Neural crest cell (in vitro differentiated cells): ENCODE measurements around the gene DEAF1. TPM values are rescaled to one million over a fixed set of nuclear protein-coding genes. Genes with fewer than 3 reads are reported as not detected.
A peak's percentile ranks its signal among the peaks of the same experiment; 100 is the strongest.

Source experiments
- DNase-seq: peaks from one replicate; pipeline ENCODE4 v3.0.0; 2021; ENCODE audit warnings: low read depth, mixed read lengths, low spot score
- H3K27ac Mint-ChIP-seq: one replicate; pipeline ENCODE4 v1.8.0; 2021; ENCODE audit warnings: mild to moderate bottlenecking, mixed read lengths; ENCODE audit not compliant: unreplicated experiment
- H3K27me3 Mint-ChIP-seq: 2 replicates; pipeline ENCODE4 v1.8.0; 2021; ENCODE audit warnings: low read depth, mild to moderate bottlenecking, mixed read lengths
- H3K36me3 Mint-ChIP-seq: 2 replicates; pipeline ENCODE4 v1.8.0; 2021; ENCODE audit warnings: low read depth, mild to moderate bottlenecking, mixed read lengths
- H3K4me1 Mint-ChIP-seq: 2 replicates; pipeline ENCODE4 v1.8.0; 2021; ENCODE audit warnings: mixed read lengths
- H3K4me3 Mint-ChIP-seq: one replicate; pipeline ENCODE4 v1.8.0; 2021; ENCODE audit warnings: mild to moderate bottlenecking, mixed read lengths
- H3K9me3 Mint-ChIP-seq: 2 replicates; pipeline ENCODE4 v1.8.0; 2021; ENCODE audit warnings: mixed read lengths
- CTCF ChIP-seq: fragments of 200-600 bp; sonication (generic); conservative IDR thresholded peaks from 2 replicates; pipeline ENCODE4 v1.5.0; 2021; ENCODE audit warnings: antibody characterized with exemption, mild to moderate bottlenecking
- total RNA-seq: library from RNA; stranded (reverse); gene quantifications from 2 replicates; pipeline ENCODE4 v1.2.1, GENCODE V29; 2021

Gene DEAF1
- total RNA-seq, 1 donor from 2014 or later, result 60.9 TPM

- H3K27ac Mint-ChIP-seq, result no peak overlapping the region
These were observed 4.7 kb upstream of the DEAF1 start for GRCh38 chr11:699753-700152.

DNA sequence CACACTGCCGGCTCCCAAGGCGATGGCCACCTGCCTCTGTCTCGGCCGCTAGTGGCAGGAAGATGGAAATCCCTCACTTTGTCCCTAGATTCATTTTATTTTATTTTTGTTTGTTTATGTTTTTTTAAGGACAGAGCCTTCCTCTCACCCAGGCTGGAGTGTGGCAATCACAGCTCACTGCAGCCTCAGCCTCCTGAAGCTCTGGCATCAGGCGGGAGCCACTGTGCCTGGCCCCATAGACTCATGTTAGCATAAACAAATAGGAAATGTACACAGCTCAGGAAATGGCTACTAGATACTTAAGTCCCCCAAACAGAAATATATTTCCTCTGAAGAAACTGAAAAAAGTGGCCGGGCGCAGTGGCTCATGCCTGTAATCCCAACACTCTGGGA is 4.1 kb upstream of the DEAF1 start:
- H3K4me1 Mint-ChIP-seq, result peaks cover 18% of the 10 kb centered on the region
- H3K36me3 Mint-ChIP-seq, result no peaks in the 10 kb centered on the region
- H3K4me3 Mint-ChIP-seq, result peak overlapping the region; percentile 59
- no peak for TF ChIP-seq CTCF
- H3K9me3 Mint-ChIP-seq, result no peaks in the 10 kb centered on the region
- H3K27ac Mint-ChIP-seq, result no peak overlapping the region
- peaks cover 2% of the 10 kb centered on the region for H3K27me3 Mint-ChIP-seq
- DNase-seq, result no peak

More at GRCh38 chr11:699753-700152, 4.7 kb upstream of the DEAF1 start:
- no peak for TF ChIP-seq CTCF
- Mint-ChIP-seq H3K4me3 (peak overlapping the region; percentile 44), H3K27me3 (peaks cover 6% of the 10 kb centered on the region), H3K36me3 (no peaks in the 10 kb centered on the region), H3K4me1 (peaks cover 18% of the 10 kb centered on the region), H3K9me3 (no peaks in the 10 kb centered on the region)
- DNase-seq, result no peak

GRCh38 chr11:698493-699115 is 3.6 kb upstream of the DEAF1 start:
- H3K27me3 Mint-ChIP-seq, result no peaks in the 10 kb centered on the region
- no peak for DNase-seq
- no peaks in the 10 kb centered on the region for H3K36me3 Mint-ChIP-seq
- H3K4me3 Mint-ChIP-seq, result peak overlapping the region; percentile 78
- no peaks in the 10 kb centered on the region for H3K9me3 Mint-ChIP-seq
- no peak overlapping the region for H3K27ac Mint-ChIP-seq
- no peak for TF ChIP-seq CTCF
- H3K4me1 Mint-ChIP-seq, result peaks cover 20% of the 10 kb centered on the region

GRCh38 chr11:697811-698311 is 2.8 kb upstream of the DEAF1 start:
- Mint-ChIP-seq H3K27me3 (no peaks in the 10 kb centered on the region), H3K27ac (no peak overlapping the region), H3K36me3 (no peaks in the 10 kb centered on the region), H3K4me3 (peak overlapping the region; percentile 78), H3K4me1 (peaks cover 28% of the 10 kb centered on the region), H3K9me3 (no peaks in the 10 kb centered on the region)
- TF ChIP-seq CTCF, result no peak
- no peak for DNase-seq

DNA sequence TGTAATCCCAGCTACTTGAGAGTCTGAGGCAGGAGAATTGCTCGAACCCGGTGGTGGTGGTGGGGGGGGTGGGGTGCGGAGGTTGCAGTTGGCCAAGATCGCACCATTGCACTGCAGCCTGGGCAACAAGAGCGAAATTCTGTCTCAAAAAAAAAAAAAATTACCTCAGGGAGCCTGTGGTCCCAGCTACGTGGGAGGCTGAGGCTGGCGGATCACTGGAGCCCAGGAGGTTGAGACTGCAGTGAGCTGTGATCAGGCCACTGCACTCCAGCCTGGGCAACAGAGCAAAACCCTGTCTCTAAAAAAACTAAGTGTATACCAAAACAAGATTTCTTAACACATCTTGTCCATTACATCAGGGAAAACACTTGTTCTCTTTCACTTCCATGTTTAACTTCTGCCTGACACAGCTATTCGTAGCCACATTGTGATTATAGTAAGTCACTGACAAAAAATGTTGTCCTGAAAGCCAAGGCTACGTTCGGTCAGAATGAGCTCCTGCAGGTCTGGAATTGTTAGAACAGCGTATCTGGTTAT is 2.0 kb upstream of the DEAF1 start:
- Mint-ChIP-seq H3K4me1 (peaks cover 32% of the 10 kb centered on the region), H3K27ac (no peak overlapping the region)
- no peak for TF ChIP-seq CTCF

More for the DNA sequence above, 2.0 kb upstream of the DEAF1 start:
- H3K4me3 Mint-ChIP-seq, result peak overlapping the region; percentile 78
- H3K27me3 Mint-ChIP-seq, result no peaks in the 10 kb centered on the region
- H3K9me3 Mint-ChIP-seq, result no peaks in the 10 kb centered on the region
- no peak for DNase-seq
- H3K36me3 Mint-ChIP-seq, result no peaks in the 10 kb centered on the region
